GM10266 (cell line): ENCODE results near the gene EMC9.

ENCODE experiments used
- DNase-seq: peaks from one replicate; pipeline ENCODE4 v3.0.0; 2012; ENCODE audit errors: extremely low spot score
- CTCF ChIP-seq: IDR thresholded peaks from 2 replicates; pipeline ENCODE4 v1.5.1; 2012; ENCODE audit warnings: mild to moderate bottlenecking, low read depth; ENCODE audit not compliant: control insufficient read depth, insufficient read depth; ENCODE audit errors: missing control alignments

The EMC9 gene

GRCh38 chr14:24129410-24129998, 11.9 kb downstream of the EMC9 start:
- DNase-seq = no peak
- TF ChIP-seq CTCF = no peak

- no peak for DNase-seq
- TF ChIP-seq CTCF = no peak
These were observed 13.7 kb downstream of the EMC9 start for GRCh38 chr14:24127673-24128072.

GRCh38 chr14:24126939-24127338, 14.5 kb downstream of the EMC9 start:
- no peak for DNase-seq
- no peak for TF ChIP-seq CTCF

- no peak for TF ChIP-seq CTCF
- DNase-seq = peak; percentile 40
These were observed 17.7 kb downstream of the EMC9 start for GRCh38 chr14:24123424-24124417.

GRCh38 chr14:24122898-24123297, 18.5 kb downstream of the EMC9 start:
- no peak for DNase-seq
- TF ChIP-seq CTCF = no peak

- TF ChIP-seq CTCF = no peak
- DNase-seq = no peak
These were observed 19.0 kb downstream of the EMC9 start for GRCh38 chr14:24122416-24122815.

- TF ChIP-seq CTCF = no peak
- no peak for DNase-seq
These were observed 20.2 kb downstream of the EMC9 start for GRCh38 chr14:24121210-24121609.
